Adrenal gland (tissue), 12 donors: ENCODE measurements around the gene RASA3. TPM values are rescaled to one million over a fixed set of nuclear protein-coding genes. Genes with fewer than 3 reads are reported as not detected.
A peak's percentile ranks its signal among the peaks of the same experiment; 100 is the strongest.

Source experiments
- DNase-seq, 7 donors: peaks; one replicate each; pipeline ENCODE4 v3.0.0-alpha.2; 2019 to 2020
- H3K27ac ChIP-seq, 5 donors: fragments of 200-600 bp; sonication (generic) in 4 of 5; 1 replicate in 3 of 5; 2 replicates in 2 of 5; pipeline versions ENCODE4 v1.5.1 to v1.8.0; 2016 to 2020; ENCODE audit warnings: mild to moderate bottlenecking in 1 of 5
- H3K27me3 ChIP-seq: fragments of 200-600 bp; 2 replicates; pipeline ENCODE4 v1.8.0; 2021
- H3K36me3 ChIP-seq, 2 donors: fragments of 200-600 bp; replicated peaks in 1 of 2; 1 replicate in 1 of 2; 2 replicates in 1 of 2; pipeline versions ENCODE4 v1.5.1 to v1.8.0; 2018 to 2022
- H3K4me1 ChIP-seq, 2 donors: fragments of 200-600 bp; replicated peaks in 1 of 2; 1 replicate in 1 of 2; 2 replicates in 1 of 2; pipeline versions ENCODE4 v1.5.1 to v1.8.0; 2018 to 2021
- H3K4me3 ChIP-seq, 4 donors: fragments of 200-600 bp; sonication (generic) in 3 of 4; one replicate each; pipeline ENCODE4 v1.5.1; 2016 to 2018
- H3K9me3 ChIP-seq, 3 donors: fragments of 200-600 bp; sonication (generic) in 1 of 3; replicated peaks in 1 of 3; 1 replicate in 2 of 3; 2 replicates in 1 of 3; pipeline versions ENCODE4 v1.5.1 to v1.8.0; 2016 to 2021
- CTCF ChIP-seq, 6 experiments: fragments of 450-650 bp in 4 of 6; fragments of 200-600 bp in 2 of 6; sonication (generic) in 1 of 6; IDR thresholded peaks; 1 replicate in 5 of 6; 2 replicates in 1 of 6; pipeline versions ENCODE4 v1.5.1 to v1.8.0; 2016 to 2021; ENCODE audit warnings: antibody characterized with exemption in 6 of 6, mild to moderate bottlenecking in 2 of 6, moderate library complexity in 1 of 6
- POLR2A ChIP-seq, 2 donors: fragments of 450-650 bp; IDR thresholded peaks; one replicate each; pipeline ENCODE4 v1.6.1; 2017; ENCODE audit warnings: antibody characterized with exemption in 2 of 2, mild to moderate bottlenecking in 2 of 2, moderate library complexity in 1 of 2
- WGBS, 4 donors: extraction: QIAGEN DNeasy Blood & Tissue Kit in 2 of 4; methylation state at CpG; one replicate each; pipeline versions ENCODE4 v1.1.5 to v1.1.7; 2013 to 2017; 5-methylcytosine and 5-hydroxymethylcytosine counted together
- intact Hi-C, 2 donors: fragments of 100-400 bp; cut with DNase I; formaldehyde crosslinking; loops; one replicate each; pipeline versions ENCODE4 v1.14.1 to v1.15.0; 2022 to 2023
- polyA plus RNA-seq, 3 donors: library from polyadenylated mRNA; stranded (reverse); fragments of 200-250 nt in 2 of 3; fragments of 350-450 nt in 1 of 3; fragmentation: Illumina TruSeq in 1 of 3; extraction: RNeasy Lipid Tissue Mini Kit (QIAGEN cat#74804) in 1 of 3; gene quantifications; one replicate each; pipeline ENCODE4 v1.2.3, GENCODE V29; 2013 to 2014
- total RNA-seq, 9 donors: library from RNA; depleted of rRNA in 4 of 9; stranded (reverse); fragments of >200 nt in 4 of 9; fragments of 120-200 nt in 1 of 9; fragmentation: NEBNext Ultra II Directional in 1 of 9; extraction: Animal tissue kit (Norgen Biotek cat#: 25700) in 1 of 9; gene quantifications; one replicate each; pipeline versions ENCODE4 v1.1.0 to v1.2.4, GENCODE V29; 2013 to 2023
- donor health status: healthy with polysubstance abuse.
- donor health status: Bipolar disorder and iron deficiency.
- donor health status: DM: yes; HTN: yes; CAD: no.
- donor health status: DM: no; HTN: no; CAD: no.
- donor health status: DM: no; HTN: no; CAD: no.
- donor health status: DM: yes; HTN: yes; CAD: no.

RASA3 gene
- total and polyA plus RNA-seq, 12 donors, result 2.2 to 11.7 (median 7.3) TPM

GRCh38 chr13:114044486-114044885, 87.9 kb downstream of the RASA3 start:
- H3K27ac ChIP-seq, result no peak overlapping the region
- H3K36me3 ChIP-seq, result no peaks in the 10 kb centered on the region
- no peak for DNase-seq
- intact Hi-C loops, result no loop called here
- no peaks in the 10 kb centered on the region for H3K27me3 ChIP-seq
- TF ChIP-seq CTCF (IDR thresholded peaks at IDR 0.05), result no peak
- no peak for TF ChIP-seq POLR2A (IDR thresholded peaks at IDR 0.05)
- H3K4me3 ChIP-seq, result no peak overlapping the region
- WGBS, 4 donors, result 46 to 65% (median 58%) methylated on average over 7 to 14 of the region's 17 CpGs
- H3K9me3 ChIP-seq, result no peaks in the 10 kb centered on the region
- H3K4me1 ChIP-seq, result no peaks in the 10 kb centered on the region

- 63 to 82% (median 70%) methylated on average over 11 to 22 of the region's 37 CpGs for WGBS, 4 donors
- Histone ChIP-seq H3K36me3 (no peaks in the 10 kb centered on the region), H3K27me3 (no peaks in the 10 kb centered on the region), H3K4me1 (no peaks in the 10 kb centered on the region), H3K9me3 (no peaks in the 10 kb centered on the region), H3K4me3 (no peak overlapping the region), H3K27ac (peak overlapping the region in 1 of 5 donors; percentile 58)
- peak in 1 of 6 experiments; percentile 1 for TF ChIP-seq CTCF (IDR thresholded peaks at IDR 0.05)
- no peak for TF ChIP-seq POLR2A (IDR thresholded peaks at IDR 0.05)
- intact Hi-C loops, result no loop called here
- DNase-seq, result peak in 5 of 7 donors; percentile 49 to 79 (median 57)
These were observed 88.9 kb downstream of the RASA3 start for GRCh38 chr13:114043421-114044053.

GRCh38 chr13:114042066-114042815, 90.2 kb downstream of the RASA3 start:
- no peak overlapping the region for H3K27ac ChIP-seq
- WGBS, 4 donors, result 85 to 90% (median 89%) methylated on average over 32 to 38 of the region's 38 CpGs
- no peaks in the 10 kb centered on the region for H3K9me3 ChIP-seq
- no peaks in the 10 kb centered on the region for H3K27me3 ChIP-seq
- no peak overlapping the region for H3K4me3 ChIP-seq
- no peaks in the 10 kb centered on the region for H3K4me1 ChIP-seq
- TF ChIP-seq CTCF (IDR thresholded peaks at IDR 0.05), result no peak
- TF ChIP-seq POLR2A (IDR thresholded peaks at IDR 0.05), result no peak
- no peaks in the 10 kb centered on the region for H3K36me3 ChIP-seq
- intact Hi-C loops, result no loop called here
- no peak for DNase-seq

- TF ChIP-seq POLR2A (IDR thresholded peaks at IDR 0.05) (no peak), CTCF (IDR thresholded peaks at IDR 0.05) (no peak)
- Histone ChIP-seq H3K27ac (no peak overlapping the region), H3K36me3 (no peaks in the 10 kb centered on the region), H3K4me3 (no peak overlapping the region), H3K9me3 (no peaks in the 10 kb centered on the region), H3K27me3 (no peaks in the 10 kb centered on the region), H3K4me1 (no peaks in the 10 kb centered on the region)
- no peak for DNase-seq
- WGBS, 4 donors, result 83 to 91% (median 87%) methylated on average over 10 to 17 of the region's 17 CpGs
- intact Hi-C loops, result no loop called here
These were observed 90.9 kb downstream of the RASA3 start for GRCh38 chr13:114041493-114041892.
